ENCODE results near the gene ATP6V1B1.

DNA sequence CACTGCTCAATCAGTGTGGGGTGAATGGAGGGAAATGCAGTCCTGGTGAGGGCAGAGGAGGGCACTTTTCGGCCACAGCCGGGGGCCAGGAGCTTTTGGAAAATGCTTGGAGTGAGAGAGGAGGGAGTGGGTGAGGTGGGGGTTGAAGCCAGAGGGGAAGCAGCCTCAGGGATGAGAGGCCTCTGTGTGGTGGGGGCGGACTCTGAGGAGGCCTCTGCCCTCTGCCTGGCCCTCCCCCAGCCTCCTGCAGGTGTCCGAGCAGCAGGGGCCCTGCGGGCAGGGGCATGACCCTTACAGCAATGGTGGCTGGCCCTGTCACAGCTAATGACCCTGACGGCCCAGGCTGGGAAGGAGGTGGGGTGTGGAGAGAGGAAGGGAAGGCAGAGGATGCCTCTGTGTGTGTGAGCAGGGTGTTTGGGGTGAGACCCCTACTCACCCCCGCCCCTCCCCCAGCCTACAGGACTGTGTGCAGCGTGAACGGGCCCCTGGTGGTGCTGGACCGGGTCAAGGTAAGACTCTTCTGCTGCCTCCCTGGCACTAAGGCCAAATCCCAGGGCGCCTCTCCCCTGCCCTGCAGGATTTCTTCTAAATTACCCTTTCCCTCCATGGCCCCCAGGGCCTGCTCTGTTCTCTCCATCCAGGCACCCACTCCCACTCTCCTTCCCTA is 7.6 kb downstream of the ATP6V1B1 start:
- TF ChIP-seq, protein P1, sequence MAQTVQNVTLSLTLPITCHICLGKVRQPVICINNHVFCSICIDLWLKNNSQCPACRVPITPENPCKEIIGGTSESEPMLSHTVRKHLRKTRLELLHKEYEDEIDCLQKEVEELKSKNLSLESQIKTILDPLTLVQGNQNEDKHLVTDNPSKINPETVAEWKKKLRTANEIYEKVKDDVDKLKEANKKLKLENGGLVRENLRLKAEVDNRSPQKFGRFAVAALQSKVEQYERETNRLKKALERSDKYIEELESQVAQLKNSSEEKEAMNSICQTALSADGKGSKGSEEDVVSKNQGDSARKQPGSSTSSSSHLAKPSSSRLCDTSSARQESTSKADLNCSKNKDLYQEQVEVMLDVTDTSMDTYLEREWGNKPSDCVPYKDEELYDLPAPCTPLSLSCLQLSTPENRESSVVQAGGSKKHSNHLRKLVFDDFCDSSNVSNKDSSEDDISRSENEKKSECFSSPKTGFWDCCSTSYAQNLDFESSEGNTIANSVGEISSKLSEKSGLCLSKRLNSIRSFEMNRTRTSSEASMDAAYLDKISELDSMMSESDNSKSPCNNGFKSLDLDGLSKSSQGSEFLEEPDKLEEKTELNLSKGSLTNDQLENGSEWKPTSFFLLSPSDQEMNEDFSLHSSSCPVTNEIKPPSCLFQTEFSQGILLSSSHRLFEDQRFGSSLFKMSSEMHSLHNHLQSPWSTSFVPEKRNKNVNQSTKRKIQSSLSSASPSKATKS (CRISPR knock-in tag; IDR thresholded peaks at IDR 0.05) = no peak
- no peak for TF ChIP-seq ZNF468 (CRISPR knock-in tag; IDR thresholded peaks at IDR 0.05)
- no peak for TF ChIP-seq CREM (IDR thresholded peaks at IDR 0.05)
- no peak for TF ChIP-seq CREM (CRISPR knock-in tag; IDR thresholded peaks at IDR 0.05)
- no peak for TF ChIP-seq HDAC6 (IDR thresholded peaks at IDR 0.05; ENCODE audit: low read depth, low read length)
- no peak for TF ChIP-seq ZNF567 (CRISPR knock-in tag; IDR thresholded peaks at IDR 0.05; ENCODE audit: borderline replicate concordance)
- TF ChIP-seq, protein P2, sequence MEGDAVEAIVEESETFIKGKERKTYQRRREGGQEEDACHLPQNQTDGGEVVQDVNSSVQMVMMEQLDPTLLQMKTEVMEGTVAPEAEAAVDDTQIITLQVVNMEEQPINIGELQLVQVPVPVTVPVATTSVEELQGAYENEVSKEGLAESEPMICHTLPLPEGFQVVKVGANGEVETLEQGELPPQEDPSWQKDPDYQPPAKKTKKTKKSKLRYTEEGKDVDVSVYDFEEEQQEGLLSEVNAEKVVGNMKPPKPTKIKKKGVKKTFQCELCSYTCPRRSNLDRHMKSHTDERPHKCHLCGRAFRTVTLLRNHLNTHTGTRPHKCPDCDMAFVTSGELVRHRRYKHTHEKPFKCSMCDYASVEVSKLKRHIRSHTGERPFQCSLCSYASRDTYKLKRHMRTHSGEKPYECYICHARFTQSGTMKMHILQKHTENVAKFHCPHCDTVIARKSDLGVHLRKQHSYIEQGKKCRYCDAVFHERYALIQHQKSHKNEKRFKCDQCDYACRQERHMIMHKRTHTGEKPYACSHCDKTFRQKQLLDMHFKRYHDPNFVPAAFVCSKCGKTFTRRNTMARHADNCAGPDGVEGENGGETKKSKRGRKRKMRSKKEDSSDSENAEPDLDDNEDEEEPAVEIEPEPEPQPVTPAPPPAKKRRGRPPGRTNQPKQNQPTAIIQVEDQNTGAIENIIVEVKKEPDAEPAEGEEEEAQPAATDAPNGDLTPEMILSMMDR (CRISPR knock-in tag; IDR thresholded peaks at IDR 0.05) = no peak

All from HepG2 (cell line).